HCT116 (cell line): ENCODE data around the gene CD59.

Experiments
- ATF3 ChIP-seq: IDR thresholded peaks from 2 replicates; pipeline ENCODE4 v1.6.1; 2012
- CEBPB ChIP-seq: IDR thresholded peaks from 2 replicates; pipeline ENCODE4 v1.6.1; 2012; ENCODE audit warnings: low read depth
- EZH2 ChIP-seq: fragments of 200-600 bp; sonication (generic); IDR thresholded peaks from 2 replicates; pipeline ENCODE4 v1.6.1; 2017; ENCODE audit warnings: antibody characterized with exemption, mixed run types
- POLR2AphosphoS5 ChIP-seq: IDR thresholded peaks from 2 replicates; pipeline ENCODE4 v1.6.1; 2011; ENCODE audit warnings: mild to moderate bottlenecking, low read depth, low read length, moderate library complexity
- RAD21 ChIP-seq: IDR thresholded peaks from 2 replicates; pipeline ENCODE4 v1.6.1; 2012; ENCODE audit warnings: low read depth, mild to moderate bottlenecking
- SIN3A ChIP-seq: IDR thresholded peaks from 2 replicates; pipeline ENCODE4 v1.6.1; 2012; ENCODE audit warnings: low read depth
- ZBTB33 ChIP-seq: IDR thresholded peaks from 2 replicates; pipeline ENCODE4 v1.6.1; 2011; ENCODE audit warnings: mild to moderate bottlenecking, low read length, moderate library complexity; ENCODE audit not compliant: insufficient replicate concordance; ENCODE audit errors: extremely low read depth
- TF ChIP-seq, protein P1 (sequence below), 3 experiments: fragments of 200-600 bp in 1 of 3; sonication (generic) in 1 of 3; IDR thresholded peaks in 2 of 3; conservative IDR thresholded peaks in 1 of 3; 2 replicates each; pipeline ENCODE4 v1.5.1; 2012 to 2017; ENCODE audit warnings: low read depth in 2 of 3, low read length in 2 of 3, antibody characterized with exemption in 1 of 3, borderline replicate concordance in 1 of 3, control low read depth in 1 of 3, mild to moderate bottlenecking in 1 of 3, mixed read lengths in 1 of 3, mixed run types in 1 of 3, moderate library complexity in 1 of 3; ENCODE audit not compliant: insufficient read depth in 1 of 3

GRCh38 chr11:33697997-33698396 lies 38.2 kb downstream of the CD59 start:
- TF ChIP-seq EZH2 (no peak), CEBPB (no peak), ZBTB33 (no peak), ATF3 (no peak), POLR2AphosphoS5 (no peak), SIN3A (no peak), RAD21 (no peak)
- TF ChIP-seq, protein P1, sequence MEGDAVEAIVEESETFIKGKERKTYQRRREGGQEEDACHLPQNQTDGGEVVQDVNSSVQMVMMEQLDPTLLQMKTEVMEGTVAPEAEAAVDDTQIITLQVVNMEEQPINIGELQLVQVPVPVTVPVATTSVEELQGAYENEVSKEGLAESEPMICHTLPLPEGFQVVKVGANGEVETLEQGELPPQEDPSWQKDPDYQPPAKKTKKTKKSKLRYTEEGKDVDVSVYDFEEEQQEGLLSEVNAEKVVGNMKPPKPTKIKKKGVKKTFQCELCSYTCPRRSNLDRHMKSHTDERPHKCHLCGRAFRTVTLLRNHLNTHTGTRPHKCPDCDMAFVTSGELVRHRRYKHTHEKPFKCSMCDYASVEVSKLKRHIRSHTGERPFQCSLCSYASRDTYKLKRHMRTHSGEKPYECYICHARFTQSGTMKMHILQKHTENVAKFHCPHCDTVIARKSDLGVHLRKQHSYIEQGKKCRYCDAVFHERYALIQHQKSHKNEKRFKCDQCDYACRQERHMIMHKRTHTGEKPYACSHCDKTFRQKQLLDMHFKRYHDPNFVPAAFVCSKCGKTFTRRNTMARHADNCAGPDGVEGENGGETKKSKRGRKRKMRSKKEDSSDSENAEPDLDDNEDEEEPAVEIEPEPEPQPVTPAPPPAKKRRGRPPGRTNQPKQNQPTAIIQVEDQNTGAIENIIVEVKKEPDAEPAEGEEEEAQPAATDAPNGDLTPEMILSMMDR (IDR thresholded peaks at IDR 0.05 in 2 of 3, conservative IDR thresholded peaks at IDR 0.05 in 1 of 3; ENCODE audit: borderline replicate concordance in 1 of 3, insufficient read depth in 1 of 3, low read depth in 2 of 3, low read length in 2 of 3), result no peak
